GM21717 (cell line): ENCODE data around the gene DDX17.
A peak's percentile ranks its signal among the peaks of the same experiment; 100 is the strongest.

Source experiments
- ATAC-seq: cut with Tn5 transposase; IDR thresholded peaks from one replicate; pipeline ENCODE4 v1.9.1; 2021; ENCODE audit warnings: mild to moderate bottlenecking, moderate library complexity; ENCODE audit not compliant: unreplicated experiment

Gene DDX17

GRCh38 chr22:38506118-38506962 is at the start of gene DDX17:
DDX17 (minus strand) TSS chr22:38506311.
- peak; percentile 72 for ATAC-seq

DNA sequence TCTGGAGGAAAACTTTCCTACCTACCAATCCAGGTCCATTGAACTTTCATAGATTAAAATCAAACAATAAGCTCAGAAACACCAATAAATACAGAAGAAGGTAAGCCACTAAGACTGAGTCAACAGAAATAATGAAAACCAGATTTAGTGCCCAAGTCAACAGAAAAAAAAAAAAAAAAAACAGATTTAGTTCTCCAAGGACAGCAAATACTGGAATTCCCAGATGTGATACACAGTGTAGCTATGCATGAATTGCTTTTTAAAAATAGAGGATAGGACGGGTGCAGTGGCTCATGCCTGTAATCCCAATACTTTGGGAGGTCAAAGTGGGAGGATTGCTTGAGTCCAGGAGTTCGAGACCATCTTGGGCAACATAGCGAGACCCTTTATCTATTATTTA is 48.2 kb upstream of the DDX17 start:
- no peak for ATAC-seq

- ATAC-seq = no peak
Measured at GRCh38 chr22:38549101-38549894, 43.2 kb upstream of the DDX17 start.

GRCh38 chr22:38540701-38541100 is 34.6 kb upstream of the DDX17 start:
- ATAC-seq = no peak

GRCh38 chr22:38531251-38531938 is 25.3 kb upstream of the DDX17 start:
- no peak for ATAC-seq

- no peak for ATAC-seq
Measured at GRCh38 chr22:38524429-38524828, 18.3 kb upstream of the DDX17 start.

GRCh38 chr22:38523479-38523878 is 17.4 kb upstream of the DDX17 start:
- no peak for ATAC-seq

- ATAC-seq = no peak
Measured at GRCh38 chr22:38523029-38523428, 16.9 kb upstream of the DDX17 start.

DNA sequence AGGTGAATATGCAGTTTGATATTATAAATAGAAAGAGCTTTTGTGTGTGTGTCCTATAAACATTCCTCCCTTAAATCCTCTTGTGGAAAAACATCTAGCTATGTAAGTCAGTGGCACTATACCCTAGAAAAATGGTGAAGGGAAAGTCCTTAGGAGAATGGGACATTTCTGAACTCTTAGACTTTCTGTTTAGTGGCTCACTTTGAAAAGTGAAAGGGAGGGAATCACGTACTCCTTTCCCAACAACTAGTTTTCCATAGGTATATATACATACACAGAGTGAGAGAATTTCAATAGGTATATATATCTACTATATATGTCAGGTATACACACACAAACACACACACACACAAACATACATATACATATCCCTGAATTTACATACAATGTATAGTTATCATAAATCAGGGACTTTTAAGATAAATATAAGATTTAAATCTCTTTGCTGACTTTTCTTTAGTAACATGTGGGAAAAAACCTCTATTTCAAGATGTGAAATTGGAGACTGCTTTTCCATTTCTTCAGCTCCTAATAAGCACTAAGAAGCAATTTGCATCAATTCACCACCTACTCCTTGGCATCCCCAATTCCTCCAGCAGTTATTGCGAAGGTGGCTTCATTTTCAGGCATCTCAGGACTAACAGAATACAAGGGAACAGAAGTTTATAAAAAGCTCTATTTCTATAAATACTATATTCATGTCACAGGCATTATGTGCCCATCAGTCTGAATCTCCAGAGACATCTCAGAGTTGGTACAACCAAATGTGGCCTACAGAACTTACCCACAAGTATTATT is 13.5 kb upstream of the DDX17 start:
- ATAC-seq = no peak

DNA sequence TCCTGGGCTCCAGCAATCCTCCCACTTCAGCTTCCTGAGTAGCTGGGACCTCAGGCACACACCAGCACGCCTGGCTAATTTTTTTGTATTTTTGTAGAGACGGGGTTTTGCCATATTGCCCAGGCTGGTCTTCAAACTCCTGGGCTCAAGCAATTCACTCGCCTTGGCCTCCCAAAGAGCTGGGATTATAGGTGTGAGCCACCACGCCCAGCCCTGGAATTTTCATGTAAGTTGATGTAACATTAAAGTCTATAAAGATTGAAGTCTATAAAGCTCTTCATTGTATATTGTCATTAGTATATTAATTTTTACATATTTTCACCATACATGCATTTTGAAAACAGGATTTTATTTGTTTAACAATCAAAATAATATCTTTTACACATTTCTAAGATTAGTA is 12.5 kb upstream of the DDX17 start:
- ATAC-seq = no peak

- ATAC-seq = no peak
Measured at GRCh38 chr22:38513063-38513462, 7.0 kb upstream of the DDX17 start.

DNA sequence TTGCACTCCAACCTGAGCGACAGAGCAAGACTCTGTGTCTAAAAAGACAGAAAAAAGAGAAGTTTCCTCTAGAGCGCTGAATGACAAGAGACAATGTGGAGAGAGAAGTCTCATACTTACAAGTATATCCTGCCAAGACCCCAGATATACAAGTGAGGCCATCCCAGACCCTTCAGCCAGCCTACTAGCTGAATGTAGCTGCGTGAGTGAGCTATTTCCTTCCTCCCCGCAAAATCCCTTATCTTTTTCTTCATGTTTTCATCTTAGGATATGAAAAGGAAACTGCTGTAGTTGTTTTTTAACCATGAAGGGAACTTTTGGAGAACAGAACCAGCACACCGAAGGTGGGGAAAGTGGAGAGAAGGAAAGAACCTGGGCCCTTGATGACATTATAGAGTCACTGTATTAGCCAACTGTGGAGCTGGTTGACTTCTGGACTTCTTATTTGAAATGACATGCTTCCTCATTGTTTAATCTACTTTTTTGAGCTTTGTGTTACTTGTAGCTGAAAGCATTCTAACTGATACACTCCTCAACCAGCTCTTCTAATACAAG is 4.4 kb upstream of the DDX17 start:
- ATAC-seq = no peak

- ATAC-seq = peak; percentile 21
Measured at GRCh38 chr22:38505541-38506117, 482 bp downstream of the DDX17 start.

- ATAC-seq = no peak
Measured at GRCh38 chr22:38504731-38505540, 1.2 kb downstream of the DDX17 start.

DNA sequence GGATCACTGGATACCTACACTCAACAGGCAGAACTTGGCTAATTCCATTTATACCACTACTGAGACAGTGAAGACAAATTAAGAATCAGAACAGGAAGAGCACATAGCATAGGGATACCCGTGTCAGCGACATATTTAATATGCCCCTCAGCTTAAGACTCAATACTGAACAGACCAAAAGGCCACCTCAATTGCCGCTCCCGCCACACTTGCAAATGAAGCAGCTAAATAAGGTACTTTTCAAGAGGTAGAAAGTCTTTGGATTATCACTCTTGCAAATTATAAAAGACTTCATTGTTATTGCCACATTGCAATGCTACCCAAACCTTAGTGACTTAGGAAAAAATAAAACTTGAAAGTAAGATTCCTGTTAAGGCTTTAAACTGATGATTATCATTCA is 3.1 kb downstream of the DDX17 start:
- ATAC-seq = no peak

DNA sequence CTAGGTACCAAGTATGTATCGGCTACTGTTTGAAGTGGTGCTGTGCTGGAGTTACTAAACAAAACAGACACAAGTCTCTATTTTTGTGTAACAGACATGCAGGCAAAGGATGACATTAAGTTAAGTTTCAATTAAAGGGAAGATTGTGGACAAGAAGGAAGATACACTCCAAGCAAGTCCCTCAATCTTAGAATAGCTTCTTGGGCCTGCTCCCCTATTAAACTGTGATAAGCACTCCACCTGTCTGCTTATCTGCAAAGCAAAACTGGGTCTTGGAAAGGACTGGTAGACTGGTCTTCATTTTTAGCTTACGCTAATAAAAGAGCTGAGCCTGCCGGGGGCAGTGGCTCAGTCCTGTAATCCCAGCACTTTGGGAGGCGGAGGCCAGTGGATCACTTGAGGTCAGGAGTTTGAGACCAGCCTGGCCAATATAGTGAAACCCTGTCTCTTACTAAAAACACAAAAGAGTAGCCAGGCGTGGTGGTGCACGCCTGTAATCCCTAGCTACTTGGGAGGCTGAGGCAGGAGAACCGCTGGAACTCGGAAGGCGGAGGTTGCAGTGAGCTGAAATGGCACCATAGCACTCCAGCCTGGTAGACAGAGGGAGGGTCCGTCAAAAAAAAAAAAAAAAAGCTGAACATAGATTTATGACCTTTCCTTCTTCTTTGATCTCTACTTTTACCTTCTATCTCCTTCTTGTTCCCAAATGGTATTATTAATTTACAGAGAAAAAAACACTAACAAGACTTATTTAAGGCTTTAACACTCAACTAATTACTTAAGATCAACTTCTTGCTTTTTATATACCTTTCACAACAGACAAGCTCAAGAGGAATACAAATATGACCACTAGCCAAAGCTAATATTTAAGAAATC is 4.1 kb downstream of the DDX17 start:
- no peak for ATAC-seq

- no peak for ATAC-seq
Measured at GRCh38 chr22:38497869-38498268, 8.2 kb downstream of the DDX17 start.

DNA sequence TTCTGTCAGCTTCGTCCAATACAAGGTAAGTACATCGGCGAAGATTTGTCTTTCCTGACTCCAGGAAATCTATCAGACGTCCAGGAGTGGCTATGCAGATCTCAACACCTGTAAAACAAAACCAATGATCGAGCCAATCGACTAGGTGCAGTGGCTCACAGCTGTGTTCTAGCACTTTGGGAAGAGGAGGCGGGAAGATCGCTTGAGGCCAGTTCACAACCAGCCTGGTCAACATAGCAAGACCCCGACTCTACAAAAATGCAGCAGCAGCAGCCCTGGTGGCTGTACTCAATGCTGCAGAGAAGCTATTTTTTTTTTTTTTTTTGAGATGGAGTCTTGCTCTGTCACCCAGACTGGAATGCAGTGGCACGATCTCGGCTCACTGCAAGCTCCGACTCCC is 11.2 kb downstream of the DDX17 start:
- ATAC-seq = no peak
